SIG-M5 (cell line): ENCODE results near the gene ING5.
"Not testable (repeated sequence)": the region's sequence is repeated elsewhere in the genome, so short reads cannot be mapped to it uniquely, and the experiment has no call there.

Experiments
- DNase-seq: peaks from one replicate; lab custom pipeline; 2025; lab: John Stamatoyannopoulos, UW

Gene ING5

DNA sequence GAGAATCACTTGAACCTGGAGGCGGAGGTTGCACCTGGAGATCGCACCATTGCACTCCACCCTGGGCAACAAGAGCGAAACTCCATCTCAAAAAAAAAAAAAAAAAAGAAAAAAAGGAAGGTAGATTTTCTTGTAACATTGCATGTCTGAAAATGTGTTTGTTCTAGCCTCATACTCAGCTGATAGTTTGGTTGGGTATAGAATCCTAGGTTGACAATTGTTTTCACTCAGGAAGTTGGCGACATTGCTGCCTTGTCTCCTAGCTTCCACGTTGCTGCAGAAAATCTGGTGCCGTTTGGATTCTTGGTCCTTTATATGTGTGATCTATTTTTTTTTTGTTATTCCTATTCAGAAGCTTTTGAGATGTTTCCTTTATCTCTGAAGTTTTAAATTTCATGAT is 4.7 kb downstream of the ING5 start:
- no peak for DNase-seq

DNA sequence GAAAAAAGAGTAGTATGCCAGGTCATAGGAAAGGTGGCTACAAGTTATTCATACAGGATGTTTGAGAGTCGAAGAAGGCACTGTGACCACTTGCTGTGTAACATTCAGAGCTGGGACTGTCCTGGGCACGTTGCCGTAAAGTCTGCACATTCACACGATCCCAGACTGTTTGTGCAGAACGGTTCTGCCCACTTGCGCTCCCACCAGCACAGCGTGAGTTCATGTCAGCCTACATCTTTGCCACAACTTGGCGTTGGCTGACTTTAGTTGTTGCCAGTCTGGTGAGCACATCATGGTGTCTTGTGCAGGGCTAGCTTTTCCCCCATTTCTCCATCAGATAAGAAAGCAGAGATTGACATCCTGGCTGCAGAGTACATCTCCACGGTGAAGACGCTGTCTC is 7.0 kb downstream of the ING5 start:
- no peak for DNase-seq

DNA sequence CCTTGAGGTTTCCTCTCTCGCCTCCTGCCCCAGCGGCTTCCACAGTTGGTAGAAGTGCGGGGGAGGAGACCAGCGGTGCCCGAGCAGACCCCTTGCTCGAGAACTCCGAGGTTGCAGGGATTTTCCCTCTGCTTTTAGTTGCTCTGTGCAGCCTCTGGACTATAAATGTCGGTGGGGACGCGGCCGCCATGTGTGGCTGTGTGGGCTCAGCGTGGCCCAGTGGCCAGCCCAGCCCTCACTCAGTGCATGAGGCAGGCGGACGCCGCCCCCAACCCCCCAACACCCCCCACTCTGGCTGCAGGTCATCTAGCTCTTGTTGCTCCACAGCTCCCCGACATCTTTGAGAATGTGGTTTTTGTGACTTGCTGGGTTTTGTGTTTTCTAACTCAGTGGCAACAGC is 17.3 kb downstream of the ING5 start:
- no peak for DNase-seq

DNA sequence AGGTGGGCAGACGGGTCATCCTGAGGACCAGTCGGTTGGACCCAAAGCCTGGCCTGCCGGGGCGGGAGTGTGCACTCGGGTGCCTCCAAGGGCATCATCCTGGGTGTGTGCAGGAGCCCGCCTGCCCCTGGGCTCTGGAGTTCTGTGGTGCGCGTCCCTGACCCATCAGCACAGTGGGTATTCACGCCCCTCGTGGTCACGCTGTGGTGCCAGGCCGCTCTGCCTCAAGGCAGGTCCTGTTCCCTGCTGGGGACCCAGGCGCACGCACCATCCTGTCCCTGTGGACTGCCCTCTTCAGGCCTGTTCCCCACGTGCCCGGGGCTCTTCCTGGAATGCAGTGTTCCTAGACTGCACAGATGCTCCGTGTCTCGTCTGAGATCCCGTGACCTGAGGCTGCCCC is 18.3 kb downstream of the ING5 start:
- no peak for DNase-seq

DNA sequence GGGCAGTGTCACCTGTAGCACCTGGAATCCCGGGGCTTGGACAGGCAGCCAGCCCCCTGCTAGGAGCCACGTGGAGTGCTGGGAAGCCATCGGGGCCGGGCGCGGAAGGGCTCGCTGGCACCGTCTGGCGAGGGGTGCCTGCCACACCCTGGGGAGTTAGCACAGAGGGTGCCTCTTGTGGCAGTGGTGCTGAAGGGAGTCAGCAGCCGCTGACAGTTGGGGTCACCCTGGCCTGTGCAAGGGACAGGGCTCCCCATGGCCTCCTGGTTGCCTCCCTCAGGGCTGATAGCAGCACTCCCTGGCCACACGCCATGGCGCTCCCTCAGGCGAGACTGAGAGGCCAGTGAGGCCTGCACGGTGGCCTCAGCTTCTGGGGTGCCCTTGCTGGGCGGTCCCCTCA is 18.7 kb downstream of the ING5 start:
- no peak for DNase-seq

DNA sequence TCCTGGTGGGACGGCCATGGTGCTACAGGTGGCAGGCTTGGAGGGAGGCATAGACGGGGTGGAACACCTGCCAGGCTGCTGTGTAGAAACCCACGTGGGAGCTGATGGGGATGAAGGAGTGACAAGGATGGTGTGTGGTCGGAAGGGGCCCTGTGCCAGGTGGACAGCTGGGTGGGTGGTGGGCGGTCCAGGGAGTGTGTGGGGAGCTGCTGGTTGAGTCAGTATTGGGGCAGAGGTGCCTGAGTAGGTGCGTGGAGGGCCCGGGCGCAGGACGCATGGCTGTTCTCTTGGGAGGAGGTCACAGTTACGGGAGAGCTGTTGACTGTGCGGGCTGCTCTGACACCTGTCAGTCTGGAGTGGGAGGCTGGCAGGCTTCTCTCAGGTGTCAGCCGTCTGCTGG is 20.0 kb downstream of the ING5 start:
- DNase-seq = no peak

DNA sequence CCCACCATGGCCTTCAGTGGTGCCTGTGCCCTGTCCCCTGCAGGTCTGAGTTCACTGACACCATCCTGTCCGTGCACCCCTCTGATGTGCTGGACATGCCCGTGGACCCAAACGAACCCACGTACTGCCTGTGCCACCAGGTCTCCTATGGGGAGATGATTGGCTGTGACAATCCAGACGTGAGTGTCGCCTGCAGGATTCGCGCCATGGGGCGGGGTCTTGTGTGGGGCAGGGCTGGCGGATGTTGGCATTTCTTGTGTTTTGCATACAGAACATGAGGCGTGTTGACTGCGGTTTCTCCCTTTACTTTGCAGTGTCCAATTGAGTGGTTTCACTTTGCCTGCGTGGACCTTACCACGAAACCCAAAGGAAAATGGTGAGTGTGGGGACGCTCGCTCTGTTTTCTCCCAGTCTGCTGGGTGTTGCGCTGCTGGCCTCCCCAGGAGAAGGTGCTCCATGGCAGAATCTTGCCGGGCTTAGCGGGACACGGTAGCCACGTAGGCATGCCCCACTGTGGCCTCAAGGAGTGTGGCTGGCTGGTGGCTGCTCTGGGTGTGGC is 21.1 kb downstream of the ING5 start:
- no peak for DNase-seq

DNA sequence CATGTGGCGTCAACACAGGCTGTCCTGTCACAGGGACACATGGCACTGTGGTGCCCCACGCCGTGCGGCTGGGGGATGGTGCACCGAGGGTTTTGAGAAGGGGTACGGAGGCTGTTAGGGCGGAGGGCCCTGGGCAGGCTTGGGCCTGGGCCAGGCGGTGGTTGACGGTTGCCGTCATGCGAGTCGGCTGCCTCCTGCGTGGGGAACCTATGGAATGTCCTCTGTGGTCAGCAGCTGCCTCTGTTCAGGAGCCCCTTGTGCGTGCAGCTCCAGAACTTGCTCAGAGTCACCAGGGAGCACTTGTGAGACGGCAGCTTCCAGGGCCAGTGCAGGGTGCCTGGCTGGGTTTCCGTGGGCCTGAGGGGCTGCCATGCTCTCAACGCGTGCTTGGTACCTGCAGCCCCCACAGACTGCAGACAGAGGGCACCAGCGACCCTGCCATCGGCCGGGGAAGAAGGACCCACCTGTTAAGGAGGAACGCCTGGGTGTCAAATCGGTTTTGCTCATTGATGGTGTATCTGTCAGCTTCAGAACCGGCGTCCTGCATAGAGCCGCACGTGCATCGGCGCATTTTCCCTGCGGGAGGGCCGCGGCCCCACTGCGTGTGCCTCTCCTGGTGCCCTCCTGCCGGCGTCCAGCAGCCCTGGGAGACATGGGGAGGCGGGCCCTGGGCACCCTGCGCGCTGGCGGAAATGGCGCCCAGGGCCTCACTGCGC is 22.6 kb downstream of the ING5 start:
- DNase-seq = no peak

DNA sequence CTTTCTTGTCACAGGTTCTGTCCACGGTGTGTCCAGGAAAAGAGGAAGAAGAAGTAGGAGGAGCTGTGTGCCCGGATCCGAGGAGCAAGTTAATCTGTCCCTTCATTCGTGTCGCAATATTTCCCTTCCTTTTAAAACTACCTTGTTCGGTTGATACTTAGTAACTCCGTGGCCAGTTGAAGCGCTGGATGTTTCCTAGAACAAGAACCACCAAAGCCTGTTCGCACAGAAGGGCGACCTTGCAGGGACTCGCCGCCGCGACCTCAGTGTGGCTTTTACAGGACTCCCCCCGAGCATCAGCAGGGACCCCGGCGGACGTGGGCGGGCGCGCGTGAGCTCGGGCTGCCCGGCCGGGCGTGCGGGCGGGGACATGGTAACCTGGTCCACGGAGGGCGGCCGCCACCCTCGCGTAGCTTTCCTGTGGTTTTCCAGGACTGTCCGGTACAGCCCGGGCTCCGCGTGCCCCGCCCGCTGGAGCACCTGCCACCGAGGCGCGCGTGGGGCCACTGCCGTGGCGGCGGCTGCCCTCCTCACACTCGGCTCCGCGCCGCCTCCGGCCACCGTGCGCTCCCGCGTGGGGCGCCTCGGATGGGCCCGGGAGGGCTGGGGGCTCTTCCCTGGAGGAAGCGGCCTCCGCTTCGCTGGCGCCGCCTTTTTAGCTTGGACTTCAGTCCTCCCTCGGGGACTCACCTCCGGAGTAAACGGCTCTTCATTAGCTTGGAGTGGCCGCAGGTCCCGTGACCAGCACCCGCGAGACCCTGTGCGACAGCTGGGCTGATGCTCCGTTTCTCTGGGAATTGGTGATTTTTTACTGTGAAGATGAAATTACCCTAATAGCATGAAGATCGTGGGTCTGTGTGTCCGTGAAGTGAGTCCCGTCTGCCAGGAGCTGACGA is 23.4 kb downstream of the ING5 start:
- no peak for DNase-seq

DNA sequence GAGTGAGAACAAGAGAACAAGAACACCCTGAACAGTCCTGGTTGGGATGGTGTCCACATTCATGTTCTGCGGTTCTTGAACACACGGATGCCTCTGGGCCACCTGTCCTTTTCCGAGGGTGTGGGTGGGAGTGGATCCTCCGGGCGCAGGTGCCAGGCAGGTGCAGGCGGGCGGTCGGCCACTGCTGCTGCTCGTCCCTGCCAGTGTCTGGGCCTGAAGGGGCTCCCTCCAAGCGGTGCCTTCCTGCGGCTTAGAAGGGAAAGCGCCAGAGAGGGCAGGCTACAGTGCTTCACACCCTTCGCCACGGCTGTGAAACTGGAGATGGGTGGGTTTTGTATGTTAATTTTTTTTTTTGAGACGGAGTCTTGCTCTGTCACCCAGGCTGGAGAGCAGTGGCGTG is 24.6 kb downstream of the ING5 start:
- no peak for DNase-seq

DNA sequence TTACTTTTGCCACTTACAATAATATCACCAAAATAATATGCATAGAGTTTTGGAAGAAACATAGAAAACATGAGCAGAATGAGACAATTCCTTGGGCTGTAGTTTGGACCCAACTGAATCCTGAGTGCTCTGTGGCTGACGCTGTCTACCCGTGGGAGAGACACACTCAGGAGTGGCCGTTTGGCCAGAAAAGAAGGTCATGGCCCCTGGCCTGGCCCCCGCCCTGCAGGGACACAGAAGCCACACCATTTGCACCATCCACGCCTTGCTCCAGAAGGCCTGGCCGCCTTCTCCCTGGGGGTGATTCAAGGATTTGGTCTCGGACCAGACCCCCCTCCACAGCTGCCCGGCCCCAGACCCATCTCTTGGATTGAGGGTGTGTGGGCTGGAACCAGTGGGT is 26.2 kb downstream of the ING5 start:
- no peak for DNase-seq

DNA sequence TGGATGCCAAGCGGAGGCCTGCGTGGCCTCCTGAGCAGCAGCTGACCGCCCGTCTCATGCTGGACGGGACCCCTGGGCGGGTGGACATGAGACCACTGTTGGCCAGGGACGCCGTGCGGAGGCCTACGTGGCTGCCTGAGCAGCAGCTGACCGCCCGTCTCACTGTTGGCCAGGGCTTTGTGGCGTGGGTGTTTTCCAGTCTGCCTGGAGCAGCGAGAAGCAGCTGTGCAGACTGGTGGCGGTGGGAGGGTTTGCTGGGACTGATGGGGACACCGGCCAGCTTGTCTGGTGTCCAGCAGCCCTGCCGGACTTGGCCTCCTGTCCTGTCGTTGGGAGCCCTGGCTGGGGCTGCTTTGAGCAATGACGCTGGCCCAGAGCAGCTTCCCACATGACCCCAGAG is 26.8 kb downstream of the ING5 start:
- DNase-seq = no peak

DNA sequence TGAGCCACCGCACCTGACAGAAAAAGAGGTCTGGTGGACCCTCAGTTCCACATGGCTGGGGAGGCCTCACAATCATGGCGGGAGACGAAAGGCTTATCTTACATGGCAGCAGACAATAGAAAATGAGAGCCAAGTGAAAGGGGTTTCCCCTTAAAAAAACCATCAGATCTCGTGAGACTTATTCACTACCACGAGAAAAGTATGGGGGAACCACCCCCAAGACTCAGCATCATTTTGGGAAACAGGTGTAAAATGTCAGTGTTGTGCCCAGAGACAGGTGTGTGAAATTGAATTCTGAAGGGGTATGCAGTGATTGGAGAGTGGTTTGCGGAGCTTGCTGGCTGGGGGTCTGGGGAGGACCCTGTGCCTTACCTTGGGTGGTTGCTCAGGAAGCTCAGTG is 28.0 kb downstream of the ING5 start:
- DNase-seq = no peak

DNA sequence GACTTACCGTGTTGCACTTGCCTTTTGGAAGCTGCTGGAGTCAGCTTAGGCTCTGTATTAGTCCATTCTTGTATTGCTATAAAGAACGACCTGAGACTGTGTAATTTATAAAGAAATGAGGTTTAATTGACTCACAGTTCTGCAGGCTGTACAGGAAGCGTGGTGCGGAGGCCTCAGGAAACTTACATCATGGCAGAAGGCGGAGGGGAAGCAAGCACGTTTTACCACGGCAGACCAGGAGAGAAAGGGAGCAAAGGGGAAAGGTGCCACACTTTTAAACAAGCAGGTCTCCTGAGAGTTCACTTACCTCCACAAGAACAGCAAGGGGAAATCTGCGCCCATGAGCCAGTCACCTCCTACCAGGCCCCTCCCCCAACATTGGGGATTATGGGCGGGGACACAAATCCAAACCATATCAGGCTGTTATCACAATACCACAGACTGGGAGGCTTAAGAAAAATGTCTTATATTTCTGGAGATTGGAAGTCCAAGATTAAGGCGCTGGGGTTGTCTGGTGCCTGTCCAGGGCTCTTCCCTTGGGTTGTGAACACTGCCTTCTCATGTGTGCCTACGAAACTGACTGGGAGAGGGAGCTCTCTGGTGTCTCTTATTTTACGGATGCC is 28.9 kb downstream of the ING5 start:
- DNase-seq = no peak

DNA sequence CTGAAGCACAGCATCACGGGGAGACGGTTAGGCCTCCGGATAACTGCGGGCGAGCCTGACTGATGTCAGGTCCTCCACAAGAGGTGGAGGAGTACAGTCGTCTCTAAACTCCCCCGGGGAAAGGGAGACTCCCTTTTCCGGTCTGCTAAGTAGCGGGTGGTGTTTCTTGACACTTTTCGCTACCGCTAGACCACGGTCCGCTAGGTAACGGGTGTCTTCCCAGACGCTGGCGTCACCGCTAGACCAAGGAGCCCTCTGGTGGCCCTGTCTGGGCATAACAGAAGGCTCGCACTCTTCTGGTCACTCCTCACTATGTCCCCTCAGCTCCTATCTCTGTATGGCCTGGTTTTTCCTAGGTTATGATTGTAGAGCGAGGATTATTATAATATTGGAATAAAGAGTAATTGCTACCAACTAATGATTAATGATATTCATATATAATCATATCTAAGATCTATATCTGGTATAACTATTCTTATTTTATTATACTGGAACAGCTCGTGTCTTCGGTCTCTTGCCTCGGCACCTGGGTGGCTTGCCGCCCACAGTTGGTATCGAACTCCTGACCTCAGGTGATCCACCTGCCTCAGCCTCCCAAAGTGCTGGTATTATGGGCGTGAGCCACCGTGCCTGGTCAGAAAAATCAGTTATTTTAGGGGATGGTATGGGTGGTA is 30.8 kb downstream of the ING5 start:
- DNase-seq = not testable (repeated sequence)

DNA sequence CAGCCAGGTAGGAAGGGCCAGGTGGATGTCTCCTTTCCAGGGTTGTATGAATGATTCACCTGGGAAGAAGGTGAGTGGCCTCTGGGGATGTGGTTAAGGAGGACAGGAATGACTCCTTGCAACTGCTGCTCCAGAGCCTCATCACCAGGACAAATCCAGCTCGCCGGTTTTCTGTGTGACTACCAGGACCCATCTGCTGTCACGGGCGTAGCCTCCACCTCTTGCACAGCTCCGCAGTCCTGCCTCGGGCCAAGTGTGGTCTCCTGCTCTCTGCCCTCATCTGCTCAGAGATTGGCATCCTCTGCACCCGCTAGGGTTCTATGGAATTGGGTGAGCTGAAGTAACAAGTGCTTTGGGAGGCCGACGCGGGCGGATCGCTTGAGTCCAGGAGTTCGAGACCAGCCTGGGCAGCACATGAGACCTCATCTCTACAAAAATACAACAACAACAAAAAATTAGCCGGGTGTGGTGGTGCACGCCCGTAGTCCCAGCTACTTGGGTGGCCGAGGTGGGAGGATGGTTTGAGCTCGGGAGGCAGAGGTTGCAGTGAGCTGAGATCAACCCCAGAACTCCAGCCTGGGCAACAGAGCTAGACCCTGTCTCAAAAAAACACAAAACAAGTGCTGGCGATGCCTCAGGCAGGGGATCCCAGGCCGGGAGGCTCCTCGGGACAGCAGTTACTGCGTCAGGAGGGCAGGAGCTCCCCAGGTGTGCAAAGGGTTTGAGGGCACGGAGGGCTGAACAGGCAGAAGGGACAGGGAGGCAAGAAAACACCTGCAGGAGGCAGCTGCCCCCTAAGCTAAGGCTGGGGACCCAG is 31.8 kb downstream of the ING5 start:
- no peak for DNase-seq

DNA sequence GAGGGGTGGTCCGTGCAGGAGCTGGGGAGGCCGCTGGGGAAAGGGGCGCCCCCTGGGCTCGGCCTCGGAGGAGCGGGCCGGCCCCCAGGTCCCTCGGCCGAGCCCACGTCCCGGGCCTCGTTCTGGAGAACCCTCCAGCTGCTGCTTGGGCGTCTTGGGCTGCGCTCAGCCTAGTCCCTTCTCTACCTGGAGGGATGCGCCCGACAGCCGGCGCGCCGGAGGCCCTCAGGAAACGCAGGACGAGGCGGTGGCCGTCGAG is 32.3 kb downstream of the ING5 start:
- DNase-seq = no peak

DNA sequence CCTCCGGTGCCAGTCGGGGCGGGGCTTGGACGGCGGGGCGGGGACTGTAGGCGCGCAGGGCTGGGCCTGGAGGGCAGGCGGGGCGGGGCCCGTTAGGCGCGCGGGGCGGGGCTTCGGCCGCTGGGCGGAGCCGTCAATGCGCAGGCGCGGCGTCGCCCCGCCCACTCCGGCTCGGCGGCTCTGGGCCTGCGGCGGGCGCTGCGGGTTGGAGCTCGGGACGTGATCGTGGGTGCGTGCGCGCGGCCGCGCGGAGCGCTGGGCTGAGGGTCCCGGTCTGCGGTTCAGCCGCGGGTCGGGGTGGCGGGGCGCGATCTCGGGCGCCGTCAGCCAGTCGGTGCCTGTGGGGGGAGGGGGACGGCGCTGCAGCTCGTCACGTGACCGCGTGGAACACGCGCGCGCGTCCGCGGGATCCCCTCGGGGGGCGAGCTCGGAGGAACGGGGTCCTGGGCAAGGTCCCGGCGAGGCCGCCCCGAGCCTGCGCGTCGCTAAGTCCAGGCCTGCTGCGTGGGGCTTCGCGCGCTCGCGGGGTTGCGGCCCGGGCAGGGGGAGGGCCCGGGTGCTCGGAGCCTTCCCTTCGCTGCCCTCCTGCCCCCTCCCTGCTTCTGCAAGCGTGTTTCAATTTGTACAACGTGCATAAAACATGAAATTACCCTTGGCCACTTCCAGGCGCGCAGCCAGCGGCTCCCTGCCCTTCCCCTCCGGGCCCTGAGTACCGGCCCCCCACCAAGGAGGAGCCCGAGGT is 32.8 kb downstream of the ING5 start, which contains the start of gene D2HGDH:
TSS of gene D2HGDH (plus strand) at position 164 of the 742 bp plus-strand sequence. CDS start 595 bp downstream, outside the sequence.
- DNase-seq = no peak

DNA sequence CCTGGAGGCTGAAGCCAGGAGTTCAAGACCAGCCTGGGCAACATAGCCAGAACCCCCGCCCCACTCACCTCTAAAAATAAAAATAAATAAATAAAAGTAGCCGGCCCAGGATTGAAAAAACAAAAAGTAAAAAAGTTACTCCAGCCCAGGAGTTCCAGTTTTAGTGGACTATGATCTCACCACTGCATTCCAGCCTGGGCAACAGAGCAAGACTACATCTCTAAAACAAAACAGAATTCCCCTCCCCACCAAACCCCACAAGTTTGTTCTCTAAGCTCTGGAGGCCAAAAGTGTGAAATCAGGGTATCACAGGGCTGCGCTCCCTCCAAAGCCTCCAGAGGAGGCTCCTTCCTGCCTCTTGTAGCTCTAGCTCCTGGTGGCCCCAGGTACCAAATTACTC is 34.3 kb downstream of the ING5 start:
- DNase-seq = no peak

DNA sequence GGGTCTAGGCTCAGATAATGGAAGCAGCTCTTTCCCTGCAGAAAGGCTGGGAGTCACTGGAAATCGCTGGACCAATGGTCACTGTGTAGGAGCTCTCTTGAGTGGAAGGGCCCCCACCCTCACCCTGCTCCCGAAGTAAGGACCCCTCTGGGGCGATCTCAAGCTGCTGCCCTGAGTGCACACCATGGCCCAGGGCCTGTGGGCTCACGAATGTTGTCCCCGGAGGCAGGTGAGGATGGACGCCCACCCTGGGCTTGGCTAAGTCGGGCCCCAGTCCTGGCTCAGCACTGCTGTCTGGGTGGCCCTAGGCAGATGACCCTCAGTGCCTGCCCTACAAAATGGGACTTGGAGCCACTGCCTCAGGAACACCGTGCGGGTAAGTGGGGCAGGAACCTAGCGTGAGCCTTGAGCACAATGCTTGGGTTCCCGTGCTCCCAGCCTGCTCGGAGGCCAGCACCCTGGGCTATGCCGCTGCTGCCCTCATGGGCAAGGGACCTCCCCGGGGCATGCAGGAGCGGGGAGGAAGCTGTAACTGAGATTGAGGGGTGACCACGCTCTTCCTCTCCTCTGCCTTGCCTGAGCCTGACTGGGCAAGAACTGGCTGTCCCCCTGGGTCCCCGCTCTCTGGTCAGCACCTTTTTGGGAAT is 36.3 kb downstream of the ING5 start:
- DNase-seq = no peak
